IMR-90 (cell line): ENCODE results near the gene CELSR2. TPM values are rescaled to one million over a fixed set of nuclear protein-coding genes. Genes with fewer than 3 reads are reported as not detected.

ENCODE experiments used
- ATAC-seq: fragments of 200-7000 bp; cut with Tn5 transposase; 2 replicates; pipeline ENCODE4 v1.9.1; 2020; ENCODE audit warnings: low read depth, mild to moderate bottlenecking, moderate library complexity
- BruUV-seq: library from RNA; stranded (reverse); fragments of 400-500 nt; replicated peaks from 2 replicates; lab custom pipeline; 2021; lab: Mats Ljungman, UMichigan
- CTCF ChIA-PET: fragments of 300-600 bp; formaldehyde crosslinking; extraction: SDS; loops from one replicate; lab custom pipeline; 2021; ENCODE audit warnings: antibody characterized with exemption; lab: Yijun Ruan, JAX
- POLR2A ChIA-PET: fragments of 300-600 bp; sonication (Branson Sonifier 250); formaldehyde crosslinking; loops from one replicate; lab custom pipeline; 2022; ENCODE audit warnings: antibody characterized with exemption; ENCODE audit not compliant: unreplicated experiment; lab: Charles Lee
- DNase-seq: peaks from one replicate; pipeline ENCODE4 v3.0.0; 2013
- H2AFZ ChIP-seq: replicated peaks from 2 replicates; pipeline ENCODE3; 2013; ENCODE audit warnings: low read length, mild to moderate bottlenecking; ENCODE audit not compliant: poor library complexity
- H2AK5ac ChIP-seq: 2 replicates; pipeline ENCODE4 v1.6.1; 2013; ENCODE audit warnings: low read depth, low read length, inconsistent platforms
- H2AK9ac ChIP-seq: replicated peaks from 2 replicates; pipeline ENCODE3; 2013; ENCODE audit warnings: mild to moderate bottlenecking, low read depth, low read length, moderate library complexity; ENCODE audit not compliant: poor library complexity
- H2BK120ac ChIP-seq: 2 replicates; pipeline ENCODE4 v1.6.1; 2013; ENCODE audit warnings: low read depth, low read length, inconsistent platforms
- H2BK15ac ChIP-seq: 3 replicates; pipeline ENCODE4 v1.6.1; 2013; ENCODE audit warnings: low read depth, low read length, inconsistent platforms
- H2BK20ac ChIP-seq: 2 replicates; pipeline ENCODE4 v1.6.1; 2013; ENCODE audit warnings: low read depth, mild to moderate bottlenecking, inconsistent platforms, low read length, moderate library complexity
- H2BK5ac ChIP-seq: 2 replicates; pipeline ENCODE4 v1.6.1; 2013; ENCODE audit warnings: mild to moderate bottlenecking, low read depth, low read length, inconsistent platforms; ENCODE audit not compliant: poor library complexity, severe bottlenecking
- H3K14ac ChIP-seq: replicated peaks from 2 replicates; pipeline ENCODE4 v1.6.1; 2013; ENCODE audit warnings: low read depth, low read length, inconsistent platforms
- H3K18ac ChIP-seq: 2 replicates; pipeline ENCODE4 v1.6.1; 2013; ENCODE audit warnings: low read depth, low read length, control low read depth
- H3K23ac ChIP-seq: 2 replicates; pipeline ENCODE4 v1.6.1; 2013; ENCODE audit warnings: low read depth, low read length, inconsistent platforms
- H3K27ac ChIP-seq: 2 replicates; pipeline ENCODE4 v1.5.1; 2013; ENCODE audit warnings: mild to moderate bottlenecking, control low read depth, low read length; ENCODE audit not compliant: insufficient read depth
- H3K27me3 ChIP-seq: 2 replicates; pipeline ENCODE4 v1.6.1; 2013; ENCODE audit warnings: low read length; ENCODE audit not compliant: control insufficient read depth, insufficient read depth
- H3K36me3 ChIP-seq: 2 replicates; pipeline ENCODE4 v1.6.1; 2013; ENCODE audit warnings: low read length, mixed read lengths; ENCODE audit not compliant: control insufficient read depth, insufficient read depth
- H3K4ac ChIP-seq: 2 replicates; pipeline ENCODE4 v1.6.1; 2013; ENCODE audit warnings: low read depth, low read length, inconsistent platforms
- H3K4me1 ChIP-seq: 2 replicates; pipeline ENCODE4 v1.6.1; 2013; ENCODE audit warnings: low read length, mixed read lengths; ENCODE audit not compliant: control insufficient read depth, insufficient read depth
- H3K4me2 ChIP-seq: 2 replicates; pipeline ENCODE4 v1.6.1; 2013; ENCODE audit warnings: low read depth, mild to moderate bottlenecking, control low read depth, low read length, moderate library complexity
- H3K4me3 ChIP-seq: 2 replicates; pipeline ENCODE4 v1.5.1; 2013; ENCODE audit warnings: low read depth, mild to moderate bottlenecking, control low read depth, low read length, moderate library complexity; ENCODE audit not compliant: insufficient read depth
- H3K56ac ChIP-seq: 2 replicates; pipeline ENCODE4 v1.6.1; 2013; ENCODE audit warnings: low read length, inconsistent platforms; ENCODE audit not compliant: insufficient read depth; ENCODE audit errors: extremely low read depth
- H3K79me1 ChIP-seq, 2 experiments: 2 replicates each; pipeline ENCODE4 v1.6.1; 2013; ENCODE audit warnings: low read length in 2 of 2, inconsistent platforms in 1 of 2, low read depth in 1 of 2
- H3K9ac ChIP-seq: 2 replicates; pipeline ENCODE4 v1.6.1; 2013; ENCODE audit warnings: low read depth, low read length, control low read depth
- H3K9me1 ChIP-seq: 2 replicates; pipeline ENCODE4 v1.6.1; 2013; ENCODE audit warnings: low read length, inconsistent platforms; ENCODE audit not compliant: insufficient read depth
- H3K9me3 ChIP-seq: 2 replicates; pipeline ENCODE4 v1.6.1; 2013; ENCODE audit warnings: low read length; ENCODE audit not compliant: control insufficient read depth, insufficient read depth
- H4K20me1 ChIP-seq: 2 replicates; pipeline ENCODE4 v1.6.1; 2013; ENCODE audit warnings: low read length, inconsistent platforms; ENCODE audit not compliant: insufficient read depth
- H4K5ac ChIP-seq: 2 replicates; pipeline ENCODE4 v1.6.1; 2013; ENCODE audit warnings: mild to moderate bottlenecking, low read depth, low read length, control low read depth
- H4K8ac ChIP-seq, 2 experiments: 2 replicates each; pipeline ENCODE4 v1.6.1; 2013; ENCODE audit warnings: low read depth in 2 of 2, low read length in 2 of 2, control low read depth in 1 of 2, inconsistent platforms in 1 of 2
- H4K91ac ChIP-seq: 2 replicates; pipeline ENCODE4 v1.6.1; 2013; ENCODE audit warnings: low read depth, low read length, inconsistent platforms; ENCODE audit not compliant: insufficient read depth
- BHLHE40 ChIP-seq: fragments of 150-350 bp; IDR thresholded peaks from 2 replicates; pipeline ENCODE4 v1.6.1; 2016; ENCODE audit warnings: mild to moderate bottlenecking, low read depth, low read length
- CEBPB ChIP-seq: IDR thresholded peaks from 2 replicates; pipeline ENCODE4 v1.6.1; 2012; ENCODE audit warnings: low read depth, low read length, improper control_type of control experiment
- CHD1 ChIP-seq: IDR thresholded peaks from 2 replicates; pipeline ENCODE4 v1.6.1; 2012; ENCODE audit warnings: low read depth, low read length, improper control_type of control experiment
- CTCF ChIP-seq: conservative IDR thresholded peaks from 2 replicates; pipeline ENCODE4 v1.5.1; 2012; ENCODE audit warnings: mild to moderate bottlenecking, low read depth, low read length, improper control_type of control experiment
- ELK1 ChIP-seq: fragments of 150-350 bp; IDR thresholded peaks from 2 replicates; pipeline ENCODE4 v1.6.1; 2016; ENCODE audit warnings: low read depth, mild to moderate bottlenecking, low read length, moderate library complexity, borderline replicate concordance
- FOS ChIP-seq: fragments of 150-350 bp; IDR thresholded peaks from 2 replicates; pipeline ENCODE4 v1.6.1; 2016; ENCODE audit warnings: low read depth, low read length
- MAFK ChIP-seq: IDR thresholded peaks from 2 replicates; pipeline ENCODE4 v1.6.1; 2012; ENCODE audit warnings: low read depth, low read length, improper control_type of control experiment
- MAZ ChIP-seq: IDR thresholded peaks from 2 replicates; pipeline ENCODE4 v1.6.1; 2012; ENCODE audit warnings: low read depth, mild to moderate bottlenecking, low read length, improper control_type of control experiment, moderate library complexity, borderline replicate concordance
- MXI1 ChIP-seq: IDR thresholded peaks from 2 replicates; pipeline ENCODE4 v1.6.1; 2012; ENCODE audit warnings: low read depth, mild to moderate bottlenecking, low read length, moderate library complexity, borderline replicate concordance
- NFE2L2 ChIP-seq: fragments of 150-350 bp; IDR thresholded peaks from 2 replicates; pipeline ENCODE4 v1.6.1; 2016; ENCODE audit warnings: low read depth, mild to moderate bottlenecking, low read length
- POLR2A ChIP-seq: IDR thresholded peaks from 2 replicates; pipeline ENCODE4 v1.6.1; 2012; ENCODE audit warnings: mild to moderate bottlenecking, low read depth, low read length
- RAD21 ChIP-seq: IDR thresholded peaks from 2 replicates; pipeline ENCODE4 v1.6.1; 2012; ENCODE audit warnings: low read length, improper control_type of control experiment
- RCOR1 ChIP-seq: IDR thresholded peaks from 2 replicates; pipeline ENCODE4 v1.6.1; 2012; ENCODE audit warnings: mild to moderate bottlenecking, low read length, improper control_type of control experiment; ENCODE audit not compliant: insufficient replicate concordance
- RFX5 ChIP-seq: IDR thresholded peaks from 2 replicates; pipeline ENCODE4 v1.8.0; 2012; ENCODE audit warnings: low read depth, mild to moderate bottlenecking, low read length, moderate library complexity
- SMC3 ChIP-seq: fragments of 150-350 bp; IDR thresholded peaks from 2 replicates; pipeline ENCODE4 v1.6.1; 2016; ENCODE audit warnings: low read depth, mild to moderate bottlenecking, antibody characterized with exemption, low read length, moderate library complexity
- USF2 ChIP-seq: fragments of 150-350 bp; IDR thresholded peaks from 2 replicates; pipeline ENCODE4 v1.6.1; 2017; ENCODE audit warnings: mild to moderate bottlenecking, antibody characterized with exemption, low read length, low read depth
- WGBS, 2 experiments: methylation state at CpG; one replicate each; pipeline versions ENCODE4 v1.1.5 to v1.1.7; 2013; ENCODE audit warnings: missing lambda C conversion rate in 2 of 2; ENCODE audit not compliant: insufficient read length in 1 of 2; ENCODE audit errors: extremely low coverage in 2 of 2; 5-methylcytosine and 5-hydroxymethylcytosine counted together
- dilution Hi-C: fragments of 300-500 bp; cut with HindIII; formaldehyde crosslinking; loops from one replicate; pipeline ENCODE4 v1.14.3; 2018; ENCODE audit warnings: low sequenced_read_pairs; ENCODE audit not compliant: unreplicated experiment
- in situ Hi-C: fragments of 300-500 bp; cut with MboI; formaldehyde crosslinking; loops from 3 replicates; pipeline ENCODE4 v1.14.3; 2019; ENCODE audit warnings: low sequenced_read_pairs, inconsistent platforms, mixed read lengths
- intact Hi-C: fragments of 100-400 bp; cut with micrococcal nuclease; formaldehyde crosslinking; loops from 2 replicates; pipeline ENCODE4 v1.10.0; 2022
- polyA plus RNA-seq, 3 experiments: library from polyadenylated mRNA; depleted of rRNA; stranded (reverse); fragments of >200 nt; gene quantifications; 2 replicates each; pipeline ENCODE4 v1.2.3, GENCODE V29; 2012; ENCODE audit warnings: low replicate concordance in 1 of 3
- total RNA-seq: library from RNA; depleted of rRNA; stranded (reverse); fragments of >200 nt; gene quantifications from 2 replicates; pipeline ENCODE4 v1.2.3, GENCODE V29; 2012

The CELSR2 gene
- total and polyA plus RNA-seq, 2 of the 4 experiments (the other 2 are of a cell fraction) = 1.3 to 5.3 TPM

- no peak overlapping the region for H4K5ac ChIP-seq
- H2BK120ac ChIP-seq = no peak overlapping the region
- in situ Hi-C loops = no loop called here
- peaks cover 14% of the 10 kb centered on the region for H3K9me1 ChIP-seq
- H3K36me3 ChIP-seq = peaks cover 41% of the 10 kb centered on the region
- no peak overlapping the region for H3K4me3 ChIP-seq
- no peaks in the 10 kb centered on the region for H3K9me3 ChIP-seq
- TF ChIP-seq RFX5 (no peak), BHLHE40 (no peak), CEBPB (no peak), RCOR1 (no peak), CTCF (no peak), SMC3 (no peak), MXI1 (no peak), RAD21 (no peak), NFE2L2 (no peak), MAZ (no peak), POLR2A (no peak), CHD1 (no peak), USF2 (no peak), MAFK (no peak), ELK1 (no peak), FOS (no peak)
- ChIA-PET CTCF (interaction anchor here (0.8 kb wide), 1 partner anchor 139 kb away, joined by 3 read pairs; no protein-coding TSS in a partner anchor), POLR2A (no interaction called here)
- H2BK20ac ChIP-seq = no peak overlapping the region
- no peak overlapping the region for H4K8ac ChIP-seq
- H2AFZ ChIP-seq = no peak overlapping the region
- dilution Hi-C loops = no loop called here
- H3K14ac ChIP-seq = no peak overlapping the region
- no peak overlapping the region for H3K4ac ChIP-seq
- H2BK15ac ChIP-seq = no peak overlapping the region
- peaks cover 0 to 38% of the 10 kb centered on the region in 2 experiments for H3K79me1 ChIP-seq
- H3K27ac ChIP-seq = no peak overlapping the region
- H2AK9ac ChIP-seq = no peak overlapping the region
- no peak overlapping the region for H2AK5ac ChIP-seq
- peaks cover 11% of the 10 kb centered on the region for H3K4me1 ChIP-seq
- ATAC-seq (no peak), DNase-seq (no peak)
- no peak overlapping the region for H4K91ac ChIP-seq
- H4K20me1 ChIP-seq = peaks cover 30% of the 10 kb centered on the region
- no peak overlapping the region for H3K9ac ChIP-seq
- no peak overlapping the region for H3K18ac ChIP-seq
- intact Hi-C loops = no loop called here
- H3K23ac ChIP-seq = no peak overlapping the region
- H3K56ac ChIP-seq = no peak overlapping the region
- BruUV-seq = no TSS peak
- WGBS, 2 experiments = 77% methylated on average over 4 of the region's 5 CpGs; no CpG with 5 or more reads in 1 of the 2 experiments
- no peak overlapping the region for H3K4me2 ChIP-seq
- H3K27me3 ChIP-seq = no peaks in the 10 kb centered on the region
- H2BK5ac ChIP-seq = no peak overlapping the region
These were observed 10.3 kb upstream of the CELSR2 start for GRCh38 chr1:109239047-109239408.
